ENCODE data around the gene PNMT. TPM values are rescaled to one million over a fixed set of nuclear protein-coding genes. Genes with fewer than 3 reads are reported as not detected.
A peak's percentile ranks its signal among the peaks of the same experiment; 100 is the strongest.

The PNMT gene
- total RNA-seq, 1 experiment from 2014 or later, result 2.4 TPM

DNA sequence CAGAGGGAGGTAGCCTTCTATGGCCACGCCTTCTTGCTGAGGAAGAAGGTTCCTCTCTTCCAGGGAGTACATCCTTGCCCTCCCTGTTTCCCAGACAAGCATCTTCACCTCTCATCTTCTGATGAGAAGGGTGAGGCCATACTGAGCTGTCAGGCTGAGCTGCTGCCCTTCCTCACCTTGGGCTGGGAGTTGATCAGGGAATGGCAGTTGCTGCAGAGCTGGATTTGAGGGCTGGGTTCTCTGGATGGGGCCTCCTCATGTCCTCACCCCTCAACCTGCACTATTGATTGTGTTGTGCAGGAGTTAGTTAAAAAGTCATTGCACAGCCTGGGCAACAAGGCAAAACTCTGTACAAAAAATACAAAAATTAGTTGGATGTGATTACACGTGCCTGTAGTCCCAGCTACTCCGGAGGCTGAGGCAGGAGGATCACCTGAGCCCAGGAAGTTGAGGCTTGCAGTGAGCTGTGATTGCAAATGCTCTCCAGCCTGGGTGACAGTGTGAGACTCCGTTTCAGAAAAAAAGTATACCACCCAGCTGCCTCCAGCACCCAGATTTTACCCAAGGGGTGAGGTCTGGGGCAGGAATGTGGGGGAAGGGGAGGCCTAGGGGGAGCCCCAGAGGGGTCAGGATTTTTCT lies 33.6 kb downstream of the PNMT start:
- H3K9me3 ChIP-seq (ENCODE audit: control insufficient read depth, insufficient read depth, low read depth, low read length), result no peaks in the 10 kb centered on the region
- no peak overlapping the region for H3K27ac ChIP-seq (ENCODE audit: low read length)
- DNase-seq (ENCODE audit: low read depth, low spot score), result no peak
- in situ Hi-C loops (cut with HindIII; ENCODE audit: low pct_unique_long_range_greater_than_20kb, low sequenced_read_pairs), result no loop called here
- TF ChIP-seq SIN3A (IDR thresholded peaks at IDR 0.05; ENCODE audit: borderline replicate concordance, insufficient read depth, low read depth, low read length) (no peak), POLR2AphosphoS5 (IDR thresholded peaks at IDR 0.05; ENCODE audit: low read depth, low read length) (no peak), TCF7L2 (IDR thresholded peaks at IDR 0.05; ENCODE audit: low read depth, low read length) (no peak)
- TF ChIP-seq, protein P1, sequence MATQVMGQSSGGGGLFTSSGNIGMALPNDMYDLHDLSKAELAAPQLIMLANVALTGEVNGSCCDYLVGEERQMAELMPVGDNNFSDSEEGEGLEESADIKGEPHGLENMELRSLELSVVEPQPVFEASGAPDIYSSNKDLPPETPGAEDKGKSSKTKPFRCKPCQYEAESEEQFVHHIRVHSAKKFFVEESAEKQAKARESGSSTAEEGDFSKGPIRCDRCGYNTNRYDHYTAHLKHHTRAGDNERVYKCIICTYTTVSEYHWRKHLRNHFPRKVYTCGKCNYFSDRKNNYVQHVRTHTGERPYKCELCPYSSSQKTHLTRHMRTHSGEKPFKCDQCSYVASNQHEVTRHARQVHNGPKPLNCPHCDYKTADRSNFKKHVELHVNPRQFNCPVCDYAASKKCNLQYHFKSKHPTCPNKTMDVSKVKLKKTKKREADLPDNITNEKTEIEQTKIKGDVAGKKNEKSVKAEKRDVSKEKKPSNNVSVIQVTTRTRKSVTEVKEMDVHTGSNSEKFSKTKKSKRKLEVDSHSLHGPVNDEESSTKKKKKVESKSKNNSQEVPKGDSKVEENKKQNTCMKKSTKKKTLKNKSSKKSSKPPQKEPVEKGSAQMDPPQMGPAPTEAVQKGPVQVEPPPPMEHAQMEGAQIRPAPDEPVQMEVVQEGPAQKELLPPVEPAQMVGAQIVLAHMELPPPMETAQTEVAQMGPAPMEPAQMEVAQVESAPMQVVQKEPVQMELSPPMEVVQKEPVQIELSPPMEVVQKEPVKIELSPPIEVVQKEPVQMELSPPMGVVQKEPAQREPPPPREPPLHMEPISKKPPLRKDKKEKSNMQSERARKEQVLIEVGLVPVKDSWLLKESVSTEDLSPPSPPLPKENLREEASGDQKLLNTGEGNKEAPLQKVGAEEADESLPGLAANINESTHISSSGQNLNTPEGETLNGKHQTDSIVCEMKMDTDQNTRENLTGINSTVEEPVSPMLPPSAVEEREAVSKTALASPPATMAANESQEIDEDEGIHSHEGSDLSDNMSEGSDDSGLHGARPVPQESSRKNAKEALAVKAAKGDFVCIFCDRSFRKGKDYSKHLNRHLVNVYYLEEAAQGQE (IDR thresholded peaks at IDR 0.05; ENCODE audit: insufficient read depth in 1 of 2, low read depth in 2 of 2, low read length in 1 of 2), result no peak
- TF ChIP-seq, protein P2, sequence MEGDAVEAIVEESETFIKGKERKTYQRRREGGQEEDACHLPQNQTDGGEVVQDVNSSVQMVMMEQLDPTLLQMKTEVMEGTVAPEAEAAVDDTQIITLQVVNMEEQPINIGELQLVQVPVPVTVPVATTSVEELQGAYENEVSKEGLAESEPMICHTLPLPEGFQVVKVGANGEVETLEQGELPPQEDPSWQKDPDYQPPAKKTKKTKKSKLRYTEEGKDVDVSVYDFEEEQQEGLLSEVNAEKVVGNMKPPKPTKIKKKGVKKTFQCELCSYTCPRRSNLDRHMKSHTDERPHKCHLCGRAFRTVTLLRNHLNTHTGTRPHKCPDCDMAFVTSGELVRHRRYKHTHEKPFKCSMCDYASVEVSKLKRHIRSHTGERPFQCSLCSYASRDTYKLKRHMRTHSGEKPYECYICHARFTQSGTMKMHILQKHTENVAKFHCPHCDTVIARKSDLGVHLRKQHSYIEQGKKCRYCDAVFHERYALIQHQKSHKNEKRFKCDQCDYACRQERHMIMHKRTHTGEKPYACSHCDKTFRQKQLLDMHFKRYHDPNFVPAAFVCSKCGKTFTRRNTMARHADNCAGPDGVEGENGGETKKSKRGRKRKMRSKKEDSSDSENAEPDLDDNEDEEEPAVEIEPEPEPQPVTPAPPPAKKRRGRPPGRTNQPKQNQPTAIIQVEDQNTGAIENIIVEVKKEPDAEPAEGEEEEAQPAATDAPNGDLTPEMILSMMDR (IDR thresholded peaks at IDR 0.05), result no peak
- POLR2A ChIA-PET, result no interaction called here
- ATAC-seq, result no peak
- no TSS peak for BruUV-seq (replicated peaks)
- H3K27me3 ChIP-seq (ENCODE audit: control insufficient read depth, insufficient read depth, low read length), result no peaks in the 10 kb centered on the region
- H3K4me1 ChIP-seq (ENCODE audit: control insufficient read depth, insufficient read depth, low read length), result peaks cover 50% of the 10 kb centered on the region
- H3K4me3 ChIP-seq (ENCODE audit: low read depth in 2 of 2, low read length in 2 of 2), result peak overlapping the region in 1 of 2 experiments; percentile 70; a peak in 2 of 4 replicates
- CTCF ChIA-PET, result interaction anchor here (0.6 kb wide), 1 partner anchor 26 kb away, joined by 7 read pairs; no protein-coding TSS in a partner anchor
- intact Hi-C loops (cut with micrococcal nuclease; ENCODE audit: unreplicated experiment), result no loop called here
- H3K36me3 ChIP-seq (ENCODE audit: control insufficient read depth, insufficient read depth, low read length), result peaks cover 3% of the 10 kb centered on the region; the same call in 1 of the 2 replicates

DNA sequence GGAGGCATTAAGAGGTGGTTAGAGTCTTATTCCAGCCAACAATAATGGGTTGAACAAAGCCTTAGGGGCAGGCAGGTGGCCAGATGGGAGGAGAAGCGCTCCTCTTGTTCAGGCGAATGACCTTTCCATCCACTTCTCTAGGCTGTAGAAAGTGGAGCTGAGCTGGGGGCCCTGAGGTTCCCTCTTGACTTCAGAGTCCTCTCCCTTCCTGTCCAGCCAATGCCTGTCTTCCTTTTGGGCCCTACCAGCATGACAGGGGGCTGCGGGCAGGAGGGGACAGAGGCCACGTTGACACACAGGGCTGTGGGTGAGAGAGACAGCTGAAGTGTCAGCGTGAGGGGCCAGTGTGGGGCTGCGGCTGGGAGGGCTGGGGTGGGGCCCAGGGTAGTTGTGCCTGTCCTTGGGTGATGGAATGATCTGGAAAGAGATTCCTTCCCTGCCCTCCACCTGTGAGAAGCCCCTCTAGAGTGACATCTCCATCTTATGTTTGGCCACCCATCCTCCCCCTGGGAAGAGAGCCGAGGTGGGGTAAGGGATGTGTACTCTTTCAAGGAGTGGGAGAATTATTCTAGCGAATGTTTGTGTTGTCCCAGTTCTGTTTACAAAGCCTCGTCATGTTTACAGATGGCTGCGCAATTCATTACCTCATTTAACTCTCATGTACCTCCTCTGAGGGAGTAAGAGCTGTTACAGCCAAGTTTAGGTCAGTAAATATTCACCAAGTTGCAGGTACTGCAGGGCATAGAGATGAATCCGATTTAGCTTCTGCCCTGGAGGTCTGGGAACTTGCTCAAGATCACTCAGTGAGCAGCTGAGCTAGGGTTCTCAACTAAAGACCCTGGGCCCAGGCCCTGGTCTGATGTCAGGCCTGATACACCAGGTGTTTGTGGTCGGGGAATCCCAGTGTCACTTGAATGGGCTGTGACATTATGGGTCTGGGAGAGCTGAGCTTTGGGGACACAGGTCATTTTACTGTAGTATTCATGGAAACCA lies 34.9 kb downstream of the PNMT start:
- H3K4me3 ChIP-seq (ENCODE audit: low read depth in 2 of 2, low read length in 2 of 2), result 0 out of 4 replicates have a peak overlapping the region, but pooled peaks of 1 of the 2 experiments have one; percentile 1

More for the DNA sequence above, 34.9 kb downstream of the PNMT start:
- intact Hi-C loops (cut with micrococcal nuclease; ENCODE audit: unreplicated experiment), result no loop called here
- peak overlapping the region; percentile 3; the same call in 1 of the 2 replicates for H3K27ac ChIP-seq (ENCODE audit: low read length)
- H3K27me3 ChIP-seq (ENCODE audit: control insufficient read depth, insufficient read depth, low read length), result no peaks in the 10 kb centered on the region
- no peaks in the 10 kb centered on the region for H3K9me3 ChIP-seq (ENCODE audit: control insufficient read depth, insufficient read depth, low read depth, low read length)
- in situ Hi-C loops (cut with HindIII; ENCODE audit: low pct_unique_long_range_greater_than_20kb, low sequenced_read_pairs), result no loop called here
- ATAC-seq (peak; percentile 17; the same call in 1 of the 2 replicates), DNase-seq (ENCODE audit: low read depth, low spot score) (peak; percentile 43)
- H3K4me1 ChIP-seq (ENCODE audit: control insufficient read depth, insufficient read depth, low read length), result peaks cover 50% of the 10 kb centered on the region
- peaks cover 3% of the 10 kb centered on the region; the same call in 1 of the 2 replicates for H3K36me3 ChIP-seq (ENCODE audit: control insufficient read depth, insufficient read depth, low read length)
- CTCF ChIA-PET, result interaction anchor here (0.6 to 1.2 kb wide), 2 partner anchors 25 to 27 kb away, joined by 3 to 7 read pairs; partner anchors contain the start of gene MIEN1
- TF ChIP-seq, protein P1 (IDR thresholded peaks at IDR 0.05; ENCODE audit: insufficient read depth in 1 of 2, low read depth in 2 of 2, low read length in 1 of 2), result no peak
- TF ChIP-seq POLR2AphosphoS5 (IDR thresholded peaks at IDR 0.05; ENCODE audit: low read depth, low read length), result peak; percentile 32; the same call in 1 of the 2 replicates
- TF ChIP-seq SIN3A (IDR thresholded peaks at IDR 0.05; ENCODE audit: borderline replicate concordance, insufficient read depth, low read depth, low read length), result 0 out of 2 replicates have a peak, but pooled peaks have one; percentile 31
- BruUV-seq (replicated peaks), result no TSS peak
- POLR2A ChIA-PET, result interaction anchor here (1.2 kb wide), 1 partner anchor 15 kb away, joined by 3 read pairs; the partner anchor contains the start of gene PGAP3
